Motor neuron (in vitro differentiated cells): Measurements from ENCODE around the gene C1QL4. TPM values are rescaled to one million over a fixed set of nuclear protein-coding genes. Genes with fewer than 3 reads are reported as not detected.
"Not testable (repeated sequence)": the region's sequence is repeated elsewhere in the genome, so short reads cannot be mapped to it uniquely, and the experiment has no call there.

Experiments
- ATAC-seq, 8 experiments: fragments of 200-7000 bp; cut with Tn5 transposase; replicated peaks in 6 of 8; 2 replicates each; pipeline ENCODE4 v1.8.0; 2021; ENCODE audit warnings: mild to moderate bottlenecking in 8 of 8, moderate library complexity in 8 of 8
- H3K27ac ChIP-seq, 2 donors: fragments of 250-450 bp; sonication (Bioruptor Pico); 2 replicates each; pipeline ENCODE4 v1.9.0; 2021; ENCODE audit warnings: antibody characterized with exemption in 2 of 2, mild to moderate bottlenecking in 2 of 2, moderate library complexity in 1 of 2
- H3K4me1 ChIP-seq, 2 donors: fragments of 250-450 bp; sonication (Bioruptor Pico); replicated peaks in 1 of 2; 2 replicates each; pipeline ENCODE4 v1.6.1; 2021; ENCODE audit warnings: antibody characterized with exemption in 2 of 2, mild to moderate bottlenecking in 2 of 2, moderate library complexity in 1 of 2
- H3K4me3 ChIP-seq, 5 donors: fragments of 250-450 bp; sonication (Bioruptor Pico); 2 replicates each; pipeline ENCODE4 v1.9.0; 2021; ENCODE audit warnings: antibody characterized with exemption in 5 of 5, mild to moderate bottlenecking in 5 of 5, moderate library complexity in 4 of 5
- WGBS, 10 experiments: fragments of 450-650 bp; shearing (Covaris generic); methylation state at CpG; one replicate each; pipeline ENCODE4 v1.0.0; 2022; 5-methylcytosine and 5-hydroxymethylcytosine counted together
- in situ Hi-C, 9 experiments: fragments of 400-800 bp; cut with MboI; loops; one replicate each; pipeline ENCODE4 v1.15.0; 2021; ENCODE audit warnings: low sequenced_read_pairs in 9 of 9, low pct_unique_long_range_greater_than_20kb in 2 of 9; ENCODE audit not compliant: unreplicated experiment in 9 of 9
- total RNA-seq, 8 experiments: library from RNA; unstranded; fragments of 300-600 nt; gene quantifications; 2 replicates each; pipeline versions ENCODE4 v1.2.3 to v1.2.4, GENCODE V29; 2022

C1QL4 gene
- total RNA-seq, 8 experiments from 2014 or later: 0.15 to 25.4 (median 7.5) TPM; not detected in 1

GRCh38 chr12:49293056-49293956 lies 43.7 kb downstream of the C1QL4 start:
- Histone ChIP-seq H3K4me1 (peaks cover 21 to 35% of the 10 kb centered on the region in 2 donors), H3K4me3 (peak overlapping the region in 2 of 5 donors; percentile 14 to 21), H3K27ac (peak overlapping the region in 1 of 2 donors; percentile 48)
- in situ Hi-C loops: no loop called here
- 0 to 80% (median 27%) methylated on average over 1 to 6 of the region's 18 CpGs; no CpG with 5 or more reads in 6 of the 10 experiments for WGBS, 10 experiments
- ATAC-seq: peak; percentile 14 to 76 (median 70)

DNA sequence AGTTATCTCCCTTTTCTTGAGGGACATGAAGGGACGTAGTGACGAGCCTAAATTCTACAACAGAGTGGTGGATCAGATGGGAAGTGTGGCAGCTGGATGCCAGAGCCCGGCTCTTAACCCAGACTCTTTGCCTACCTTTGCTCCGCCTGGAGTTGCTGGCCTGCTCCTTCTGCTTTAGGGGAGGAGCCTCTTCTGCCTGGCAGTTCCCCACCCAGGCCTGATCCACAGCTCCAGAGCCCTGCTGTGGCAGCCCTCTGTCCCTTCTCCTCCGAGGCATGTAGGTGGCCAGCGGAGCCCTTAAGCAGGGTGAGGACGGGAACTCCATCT lies 44.3 kb downstream of the C1QL4 start:
- peak in 6 of 8 experiments; percentile 2 to 19 (median 10) for ATAC-seq
- H3K4me1 ChIP-seq: peaks cover 21 to 35% of the 10 kb centered on the region in 2 donors
- in situ Hi-C loops: no loop called here
- no peak overlapping the region for H3K27ac ChIP-seq
- 61 to 80% (median 62%) methylated on average over 1 to 7 of the region's 7 CpGs; no CpG with 5 or more reads in 7 of the 10 experiments for WGBS, 10 experiments
- H3K4me3 ChIP-seq: peak overlapping the region in 2 of 5 donors; percentile 14 to 21

DNA sequence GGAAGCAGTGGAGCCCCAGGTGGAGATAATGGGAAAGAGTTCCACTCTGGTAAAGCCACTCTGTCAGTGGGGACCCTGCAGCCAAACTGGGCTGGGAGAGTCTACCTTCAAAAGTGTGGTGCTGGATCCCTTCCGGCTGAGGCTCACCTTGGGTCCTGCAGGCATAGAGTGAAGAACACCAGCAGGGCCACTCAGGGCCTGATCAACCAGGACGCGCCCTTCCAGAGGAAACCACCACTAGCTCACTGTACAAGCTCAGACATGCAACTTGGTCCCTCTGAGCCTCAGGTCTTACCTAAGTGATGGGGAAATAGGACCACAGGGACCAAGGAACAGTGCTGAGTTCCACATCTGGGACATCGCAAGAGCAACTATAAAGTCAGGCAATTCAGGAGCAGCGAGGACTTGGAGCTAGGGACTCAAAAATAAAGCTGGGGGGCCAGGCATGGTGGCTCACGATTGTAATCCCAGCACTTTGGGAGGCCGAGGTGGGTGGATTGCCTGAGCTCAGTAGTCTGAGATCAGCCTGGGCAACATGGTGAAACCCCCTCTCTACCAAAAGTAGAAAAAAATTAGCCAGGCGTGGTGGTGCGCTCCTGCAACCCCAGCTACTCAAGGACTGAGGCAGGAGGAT lies 47.9 kb downstream of the C1QL4 start:
- 60 to 73% (median 71%) methylated on average over 1 to 9 of the region's 9 CpGs; no CpG with 5 or more reads in 3 of the 10 experiments for WGBS, 10 experiments
- no peak overlapping the region for H3K4me3 ChIP-seq
- H3K27ac ChIP-seq: no peak overlapping the region
- H3K4me1 ChIP-seq: peaks cover 13 to 16% of the 10 kb centered on the region in 2 donors
- in situ Hi-C loops: loop anchor here in 1 of 9 experiments (10.0 kb wide), 1 partner anchor 56 kb away; the partner anchor contains the start of gene DNAJC22
- no peak for ATAC-seq

DNA sequence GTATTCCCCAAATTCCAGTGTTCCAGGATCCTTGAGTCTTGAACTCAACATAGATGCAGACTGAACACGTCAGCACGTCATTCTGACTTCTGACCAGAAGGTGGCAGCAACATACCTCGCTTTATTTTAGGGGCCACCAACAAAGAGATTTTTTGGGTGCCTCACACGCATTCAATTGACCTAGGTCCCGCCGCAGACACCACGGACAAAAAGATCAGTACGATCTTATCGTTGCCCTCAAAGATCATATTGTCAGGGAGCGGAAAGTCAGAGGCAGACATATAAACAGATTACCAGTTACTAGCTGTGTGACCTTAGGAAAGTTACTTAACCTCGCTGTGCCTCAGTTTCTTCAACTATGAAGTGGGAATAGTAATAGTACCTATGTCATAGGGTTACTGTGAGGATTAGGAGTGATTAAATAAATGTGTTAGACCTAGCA lies 48.6 kb downstream of the C1QL4 start:
- in situ Hi-C loops: loop anchor here in 1 of 9 experiments (10.0 kb wide), 1 partner anchor 56 kb away; the partner anchor contains the start of gene DNAJC22
- H3K4me3 ChIP-seq: no peak overlapping the region
- H3K4me1 ChIP-seq: peaks cover 7 to 9% of the 10 kb centered on the region in 2 donors
- no peak overlapping the region for H3K27ac ChIP-seq
- ATAC-seq: peak in 3 of 8 experiments; percentile 21 to 71 (median 53)
- WGBS, 10 experiments: 0 to 21% (median 10%) methylated on average over 1 to 11 of the region's 11 CpGs

- Histone ChIP-seq H3K27ac (no peak overlapping the region), H3K4me3 (no peak overlapping the region), H3K4me1 (peaks cover 1 to 4% of the 10 kb centered on the region in 2 donors)
- in situ Hi-C loops: loop anchor here in 1 of 9 experiments (10.0 kb wide), 1 partner anchor 57 kb away; the partner anchor contains the start of gene DNAJC22
- ATAC-seq: peak in 1 of 8 experiments; percentile 16
- 0 to 50% (median 40%) methylated on average over 1 to 6 of the region's 6 CpGs; no CpG with 5 or more reads in 2 of the 10 experiments for WGBS, 10 experiments
Measured at GRCh38 chr12:49287876-49288275, 49.1 kb downstream of the C1QL4 start.

DNA sequence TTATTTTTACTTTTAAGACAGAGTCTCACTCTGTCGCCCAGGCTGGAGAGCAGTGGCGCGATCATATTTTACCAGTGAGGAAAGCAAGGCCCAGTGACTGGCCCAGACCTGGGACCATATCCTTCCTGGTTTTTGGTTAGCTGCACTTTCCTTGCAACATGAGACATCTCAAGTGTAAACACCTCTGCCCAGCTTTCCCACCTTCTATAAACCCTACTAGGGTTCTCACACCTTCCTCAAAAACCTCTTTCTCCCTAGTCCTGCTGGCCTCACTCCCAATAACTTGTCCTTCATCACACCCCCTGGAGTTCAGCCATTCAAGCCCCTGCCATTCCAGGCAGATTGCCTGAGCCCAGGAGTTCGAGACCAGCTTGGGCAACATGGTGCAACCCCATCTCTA lies 52.3 kb downstream of the C1QL4 start:
- no peak overlapping the region for H3K27ac ChIP-seq
- H3K4me1 ChIP-seq: peaks cover 5 to 15% of the 10 kb centered on the region in 2 donors
- in situ Hi-C loops: loop anchor here in 1 of 9 experiments (10.0 kb wide), 1 partner anchor 60 kb away; the partner anchor contains the start of gene DNAJC22
- WGBS, 10 experiments: 74 to 100% (median 89%) methylated on average over 3 to 4 of the region's 4 CpGs; no CpG with 5 or more reads in 2 of the 10 experiments
- no peak overlapping the region for H3K4me3 ChIP-seq
- no peak for ATAC-seq

DNA sequence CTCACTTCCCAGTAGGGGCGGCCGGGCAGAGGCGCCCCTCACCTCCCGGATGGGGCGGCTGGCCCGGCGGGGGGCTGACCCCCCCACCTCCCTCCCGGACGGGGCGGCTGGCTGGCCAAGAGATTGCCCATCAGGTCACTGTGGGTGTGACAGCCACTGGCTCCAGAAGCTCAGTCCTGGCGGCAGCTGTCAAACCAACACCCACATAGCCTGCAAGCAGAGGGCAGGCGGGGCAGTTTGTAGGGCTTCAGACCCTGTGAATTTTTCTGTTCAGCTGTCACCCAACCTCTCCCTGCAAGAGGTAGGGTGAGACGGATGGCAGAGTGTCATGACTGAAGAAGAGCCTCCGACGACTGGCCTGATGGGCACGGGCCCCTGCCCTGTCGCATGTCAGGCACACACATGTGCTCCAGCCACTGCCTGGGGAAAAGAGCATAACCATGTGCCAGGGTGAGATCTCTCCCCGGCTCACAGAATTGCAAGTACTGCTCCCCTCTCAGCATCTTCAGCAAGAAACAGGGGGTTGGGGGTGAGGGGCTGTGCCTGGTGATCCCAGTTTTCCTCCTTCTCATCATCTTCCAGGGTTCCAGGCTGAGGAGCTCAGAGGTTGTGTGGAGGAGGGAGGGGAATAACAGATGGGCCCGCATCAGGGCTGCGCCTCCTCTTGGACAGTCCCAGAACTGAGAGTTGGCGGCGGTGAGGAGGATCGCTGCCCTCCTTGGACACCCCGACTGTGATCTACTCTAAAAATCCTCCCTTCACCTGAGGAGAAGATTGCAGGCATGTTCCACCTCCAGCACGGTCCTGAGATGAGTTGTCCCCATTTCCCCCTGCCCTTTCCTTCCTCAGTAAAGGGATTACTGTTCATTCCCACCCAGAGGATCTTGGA lies 53.2 kb downstream of the C1QL4 start:
- peaks cover 10 to 19% of the 10 kb centered on the region in 2 donors for H3K4me1 ChIP-seq
- H3K27ac ChIP-seq: no peak overlapping the region
- peak in 3 of 8 experiments; percentile 37 to 74 (median 74) for ATAC-seq
- 42 to 71% (median 56%) methylated on average over 2 to 14 of the region's 25 CpGs; no CpG with 5 or more reads in 6 of the 10 experiments for WGBS, 10 experiments
- in situ Hi-C loops: loop anchor here in 1 of 9 experiments (10.0 kb wide), 1 partner anchor 61 kb away; the partner anchor contains the start of gene DNAJC22
- no peak overlapping the region for H3K4me3 ChIP-seq

- WGBS, 10 experiments: 100% methylated on average over 1 of the region's 6 CpGs; no CpG with 5 or more reads in 9 of the 10 experiments
- in situ Hi-C loops: loop anchor here in 1 of 9 experiments (10.0 kb wide), 1 partner anchor 62 kb away; the partner anchor contains the start of gene DNAJC22
Measured at GRCh38 chr12:49282740-49283375, 54.1 kb downstream of the C1QL4 start.

More at GRCh38 chr12:49282740-49283375, 54.1 kb downstream of the C1QL4 start:
- not testable (repeated sequence) for H3K4me3 ChIP-seq, H3K27ac ChIP-seq
- ATAC-seq: peak in 2 of 8 experiments; percentile 42 to 58
- peaks cover 10 to 19% of the 10 kb centered on the region in 2 donors for H3K4me1 ChIP-seq

Other genes starting within 250 kb of the C1QL4 start
- under 1 TPM in 7 of 8 experiments, not detected in 1; 0.09 to 0.62 (median 0.13) TPM for gene DHH, start 242.4 kb downstream of the C1QL4 start, total RNA-seq
- 10 to 100 TPM; 27.6 to 85.8 (median 67.2) TPM for gene LMBR1L, start 226.3 kb downstream of the C1QL4 start, total RNA-seq
- 1,000 to 10,000 TPM in 2 of 8 experiments, 100 to 1,000 TPM in 6; 402 to 1,651 (median 697) TPM for gene TUBA1B, start 205.8 kb downstream of the C1QL4 start, total RNA-seq
- 1,000 to 10,000 TPM in 5 of 8 experiments, 100 to 1,000 TPM in 3; 158 to 5,477 (median 3,358) TPM for gene TUBA1A, start 148.1 kb downstream of the C1QL4 start, total RNA-seq
- gene TUBA1C, start 72.1 kb downstream of the C1QL4 start, total RNA-seq: 100 to 1,000 TPM in 6 of 8 experiments, 10 to 100 TPM in 2; 54.3 to 256 (median 152) TPM
- gene PRPH, start 42.0 kb downstream of the C1QL4 start, total RNA-seq: 10 to 100 TPM in 2 of 8 experiments, 1 to 10 TPM in 4, under 1 TPM in 1, not detected in 1; 0.41 to 29.5 (median 5.4) TPM
- 10 to 100 TPM in 3 of 8 experiments, 1 to 10 TPM in 3, under 1 TPM in 2; 0.61 to 43.1 (median 2.8) TPM for gene TROAP, start 13.9 kb downstream of the C1QL4 start, total RNA-seq
- gene DNAJC22, start 9.7 kb upstream of the C1QL4 start, total RNA-seq: 10 to 100 TPM in 1 of 8 experiments, 1 to 10 TPM in 6, under 1 TPM in 1; 0.92 to 11.8 (median 1.9) TPM
- 10 to 100 TPM; 14.9 to 39.9 (median 25.8) TPM for gene SPATS2, start 30.3 kb upstream of the C1QL4 start, total RNA-seq
- 1 to 10 TPM in 4 of 8 experiments, under 1 TPM in 4; 0.10 to 1.6 (median 1.0) TPM for gene KCNH3, start 201.8 kb upstream of the C1QL4 start, total RNA-seq
- 10 to 100 TPM; 30.4 to 72.3 (median 47.0) TPM for gene MCRS1, start 231.0 kb upstream of the C1QL4 start, total RNA-seq